ENCODE results near the gene LEKR1.

Gene LEKR1

DNA sequence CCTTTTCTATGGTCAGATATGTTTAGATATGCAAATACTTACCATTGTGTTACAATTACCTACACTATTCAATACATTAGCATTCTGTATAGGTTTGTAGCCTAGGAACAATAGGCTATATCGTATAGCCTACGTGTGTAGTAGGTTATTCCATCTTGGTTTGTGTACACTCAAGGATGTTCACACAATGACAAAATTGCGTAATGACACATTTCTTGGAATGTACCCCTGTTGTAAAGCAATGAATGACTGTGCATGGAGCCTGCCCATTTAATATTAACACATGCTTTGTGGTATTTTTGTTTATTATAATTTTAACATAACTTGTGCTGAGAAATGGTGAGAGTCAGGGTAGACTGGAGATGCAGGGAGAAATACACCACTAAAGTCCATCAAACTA, 154.9 kb downstream of the LEKR1 start:
- TF ChIP-seq ZNF585B (tag by site-specific recombination; IDR thresholded peaks at IDR 0.05) = no peak
- ChIA-PET CTCF (no interaction called here), POLR2A (no interaction called here)
- no peak overlapping the region for H3K4me3 ChIP-seq (ENCODE audit: low read depth, low read length)
- H3K4me1 ChIP-seq (ENCODE audit: control insufficient read depth, insufficient read depth, low read length) = no peaks in the 10 kb centered on the region
- no peaks in the 10 kb centered on the region for H3K9me3 ChIP-seq (ENCODE audit: control insufficient read depth, insufficient read depth, low read depth, low read length)
- no peaks in the 10 kb centered on the region for H3K36me3 ChIP-seq (ENCODE audit: control insufficient read depth in 2 of 2, insufficient read depth in 1 of 2, low read length in 2 of 2)
- H3K27ac ChIP-seq (ENCODE audit: extremely low read depth, low read depth, low read length) = no peak overlapping the region

- no peaks in the 10 kb centered on the region for H3K36me3 ChIP-seq (ENCODE audit: control insufficient read depth in 2 of 2, insufficient read depth in 1 of 2, low read length in 2 of 2)
- no peak overlapping the region for H3K4me3 ChIP-seq (ENCODE audit: low read depth, low read length)
- no peak for TF ChIP-seq ZFHX2 (tag by site-specific recombination; conservative IDR thresholded peaks at IDR 0.05)
- no peak for TF ChIP-seq ZNF791 (tag by site-specific recombination; IDR thresholded peaks at IDR 0.05)
- no peak for TF ChIP-seq ZNF433 (tag by site-specific recombination; IDR thresholded peaks at IDR 0.05; ENCODE audit: low read depth)
- TF ChIP-seq ZNF335 (tag by site-specific recombination; conservative IDR thresholded peaks at IDR 0.05) = no peak
- TF ChIP-seq ZSCAN16 (tag by site-specific recombination; IDR thresholded peaks at IDR 0.05) = no peak
- TF ChIP-seq, protein P1, sequence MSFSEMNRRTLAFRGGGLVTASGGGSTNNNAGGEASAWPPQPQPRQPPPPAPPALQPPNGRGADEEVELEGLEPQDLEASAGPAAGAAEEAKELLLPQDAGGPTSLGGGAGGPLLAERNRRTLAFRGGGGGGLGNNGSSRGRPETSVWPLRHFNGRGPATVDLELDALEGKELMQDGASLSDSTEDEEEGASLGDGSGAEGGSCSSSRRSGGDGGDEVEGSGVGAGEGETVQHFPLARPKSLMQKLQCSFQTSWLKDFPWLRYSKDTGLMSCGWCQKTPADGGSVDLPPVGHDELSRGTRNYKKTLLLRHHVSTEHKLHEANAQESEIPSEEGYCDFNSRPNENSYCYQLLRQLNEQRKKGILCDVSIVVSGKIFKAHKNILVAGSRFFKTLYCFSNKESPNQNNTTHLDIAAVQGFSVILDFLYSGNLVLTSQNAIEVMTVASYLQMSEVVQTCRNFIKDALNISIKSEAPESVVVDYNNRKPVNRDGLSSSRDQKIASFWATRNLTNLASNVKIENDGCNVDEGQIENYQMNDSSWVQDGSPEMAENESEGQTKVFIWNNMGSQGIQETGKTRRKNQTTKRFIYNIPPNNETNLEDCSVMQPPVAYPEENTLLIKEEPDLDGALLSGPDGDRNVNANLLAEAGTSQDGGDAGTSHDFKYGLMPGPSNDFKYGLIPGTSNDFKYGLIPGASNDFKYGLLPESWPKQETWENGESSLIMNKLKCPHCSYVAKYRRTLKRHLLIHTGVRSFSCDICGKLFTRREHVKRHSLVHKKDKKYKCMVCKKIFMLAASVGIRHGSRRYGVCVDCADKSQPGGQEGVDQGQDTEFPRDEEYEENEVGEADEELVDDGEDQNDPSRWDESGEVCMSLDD (tag by site-specific recombination; IDR thresholded peaks at IDR 0.05) = no peak
- no peak for TF ChIP-seq OVOL3 (tag by site-specific recombination; IDR thresholded peaks at IDR 0.05)
- TF ChIP-seq ZNF416 (tag by site-specific recombination; IDR thresholded peaks at IDR 0.05) = no peak
- no peak for TF ChIP-seq ZNF670 (tag by site-specific recombination; IDR thresholded peaks at IDR 0.05; ENCODE audit: low read depth)
- no peak for TF ChIP-seq ZNF514 (tag by site-specific recombination; IDR thresholded peaks at IDR 0.05)
- no peak for TF ChIP-seq TCF7L2 (IDR thresholded peaks at IDR 0.05; ENCODE audit: borderline replicate concordance, low read depth, low read length)
- TF ChIP-seq ZBTB8A (tag by site-specific recombination; IDR thresholded peaks at IDR 0.05) = no peak
- TF ChIP-seq ZNF792 (tag by site-specific recombination; IDR thresholded peaks at IDR 0.05) = no peak
- no peak for TF ChIP-seq ZNF280C (tag by site-specific recombination; IDR thresholded peaks at IDR 0.05)
- TF ChIP-seq ZNF473 (tag by site-specific recombination; IDR thresholded peaks at IDR 0.05) = no peak
- no peak for TF ChIP-seq MEIS1 (CRISPR knock-in tag; IDR thresholded peaks at IDR 0.05; ENCODE audit: borderline replicate concordance)
- TF ChIP-seq ZNF843 (tag by site-specific recombination; IDR thresholded peaks at IDR 0.05) = no peak
- TF ChIP-seq ZNF610 (tag by site-specific recombination; IDR thresholded peaks at IDR 0.05; ENCODE audit: borderline replicate concordance) = no peak
- no peaks in the 10 kb centered on the region for H3K4me1 ChIP-seq (ENCODE audit: control insufficient read depth, insufficient read depth, low read length)
- H3K9me3 ChIP-seq (ENCODE audit: control insufficient read depth, insufficient read depth, low read depth, low read length) = no peaks in the 10 kb centered on the region
- H3K27ac ChIP-seq (ENCODE audit: extremely low read depth, low read depth, low read length) = no peak overlapping the region
- ChIA-PET CTCF (interaction anchor here (0.7 kb wide), 1 partner anchor 430 kb away, joined by 3 read pairs; no protein-coding TSS in a partner anchor), POLR2A (no interaction called here)
These were observed 157.4 kb downstream of the LEKR1 start for GRCh38 chr3:156983559-156983958.

GRCh38 chr3:156985711-156986110, 159.6 kb downstream of the LEKR1 start:
- POLR2A ChIA-PET = no interaction called here
- CTCF ChIA-PET = interaction anchor here (0.6 to 0.7 kb wide), 2 partner anchors 199 to 303 kb away, joined by 3 read pairs; no protein-coding TSS in a partner anchor
- Histone ChIP-seq H3K4me3 (ENCODE audit: low read depth, low read length) (no peak overlapping the region), H3K9me3 (ENCODE audit: control insufficient read depth, insufficient read depth, low read depth, low read length) (no peaks in the 10 kb centered on the region), H3K27ac (ENCODE audit: extremely low read depth, low read depth, low read length) (no peak overlapping the region), H3K4me1 (ENCODE audit: control insufficient read depth, insufficient read depth, low read length) (no peaks in the 10 kb centered on the region), H3K36me3 (ENCODE audit: control insufficient read depth in 2 of 2, insufficient read depth in 1 of 2, low read length in 2 of 2) (no peaks in the 10 kb centered on the region)
- TF ChIP-seq OSR2 (tag by site-specific recombination; IDR thresholded peaks at IDR 0.05) (no peak), ZNF585B (tag by site-specific recombination; IDR thresholded peaks at IDR 0.05) (no peak), ZXDB (tag by site-specific recombination; IDR thresholded peaks at IDR 0.05) (no peak), ZNF660 (tag by site-specific recombination; IDR thresholded peaks at IDR 0.05) (no peak)
